GM21619 (cell line): ENCODE data around the gene IDS.
A peak's percentile ranks its signal among the peaks of the same experiment; 100 is the strongest.
"Not testable (repeated sequence)": the region's sequence is repeated elsewhere in the genome, so short reads cannot be mapped to it uniquely, and the experiment has no call there.

Experiments
- ATAC-seq: cut with Tn5 transposase; IDR thresholded peaks from one replicate; pipeline ENCODE4 v1.9.1; 2021; ENCODE audit not compliant: unreplicated experiment

IDS gene, protein sequence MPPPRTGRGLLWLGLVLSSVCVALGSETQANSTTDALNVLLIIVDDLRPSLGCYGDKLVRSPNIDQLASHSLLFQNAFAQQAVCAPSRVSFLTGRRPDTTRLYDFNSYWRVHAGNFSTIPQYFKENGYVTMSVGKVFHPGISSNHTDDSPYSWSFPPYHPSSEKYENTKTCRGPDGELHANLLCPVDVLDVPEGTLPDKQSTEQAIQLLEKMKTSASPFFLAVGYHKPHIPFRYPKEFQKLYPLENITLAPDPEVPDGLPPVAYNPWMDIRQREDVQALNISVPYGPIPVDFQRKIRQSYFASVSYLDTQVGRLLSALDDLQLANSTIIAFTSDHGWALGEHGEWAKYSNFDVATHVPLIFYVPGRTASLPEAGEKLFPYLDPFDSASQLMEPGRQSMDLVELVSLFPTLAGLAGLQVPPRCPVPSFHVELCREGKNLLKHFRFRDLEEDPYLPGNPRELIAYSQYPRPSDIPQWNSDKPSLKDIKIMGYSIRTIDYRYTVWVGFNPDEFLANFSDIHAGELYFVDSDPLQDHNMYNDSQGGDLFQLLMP

DNA sequence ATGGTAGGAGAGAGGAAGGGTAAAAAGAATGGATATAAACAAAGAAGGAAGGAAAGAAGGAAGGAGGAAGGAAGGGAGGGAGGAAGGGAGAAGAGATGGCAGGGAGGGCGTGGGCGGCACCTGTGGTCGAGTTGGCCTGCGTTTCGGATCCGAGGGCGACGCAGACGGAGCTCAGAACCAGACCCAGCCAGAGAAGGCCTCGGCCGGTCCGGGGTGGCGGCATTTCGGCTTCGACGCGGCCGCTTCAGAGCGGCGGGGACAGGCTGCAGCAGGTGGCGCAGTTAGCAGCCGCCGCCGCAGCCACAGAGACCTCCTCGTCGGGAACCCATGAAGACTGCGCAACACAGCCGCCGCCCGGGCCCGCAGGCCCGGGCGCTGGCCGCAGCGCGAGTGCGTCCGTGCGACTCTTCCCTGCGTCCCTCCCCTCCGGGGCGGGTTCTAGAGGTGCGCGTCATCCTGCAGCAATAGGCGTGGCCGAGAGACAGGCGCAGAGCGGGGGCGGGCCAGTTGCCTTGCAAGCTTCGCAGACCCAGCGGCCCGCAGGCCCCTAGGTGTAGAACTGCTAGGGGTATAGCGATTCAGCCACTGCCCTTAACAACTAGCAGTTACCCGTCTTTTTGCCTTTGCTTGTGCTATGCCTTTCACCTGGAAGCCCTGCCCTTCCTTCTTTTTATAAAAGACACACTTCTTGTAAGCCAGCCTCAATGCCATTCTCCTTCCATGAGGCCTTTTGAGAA is at the start of gene IDS:
TSS of gene IDS (minus strand) at position 392 of the 737 bp plus-strand sequence. CDS start at position 223, 169 bp downstream.
- peak; percentile 73 for ATAC-seq

DNA sequence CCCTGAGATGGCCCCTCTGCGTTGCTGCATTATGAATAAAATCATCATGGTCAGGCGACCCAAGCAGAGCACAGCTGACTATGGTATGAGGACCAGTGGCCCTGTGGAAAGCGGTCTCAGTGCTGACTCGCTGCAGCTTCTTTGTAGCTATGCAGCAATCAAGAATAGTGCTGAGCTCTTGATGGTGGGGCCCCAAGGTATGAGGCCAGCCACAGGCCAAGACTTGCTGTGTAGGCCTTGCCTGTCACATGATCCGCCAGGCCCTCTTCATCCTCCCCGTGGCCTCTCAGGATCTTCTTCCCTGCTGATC is 46.8 kb upstream of the IDS start:
- not testable (repeated sequence) for ATAC-seq

GRCh38 chrX:149551245-149551938 is 46.3 kb upstream of the IDS start:
- ATAC-seq, result not testable (repeated sequence)

- not testable (repeated sequence) for ATAC-seq
Measured at GRCh38 chrX:149550454-149550853, 45.3 kb upstream of the IDS start.

DNA sequence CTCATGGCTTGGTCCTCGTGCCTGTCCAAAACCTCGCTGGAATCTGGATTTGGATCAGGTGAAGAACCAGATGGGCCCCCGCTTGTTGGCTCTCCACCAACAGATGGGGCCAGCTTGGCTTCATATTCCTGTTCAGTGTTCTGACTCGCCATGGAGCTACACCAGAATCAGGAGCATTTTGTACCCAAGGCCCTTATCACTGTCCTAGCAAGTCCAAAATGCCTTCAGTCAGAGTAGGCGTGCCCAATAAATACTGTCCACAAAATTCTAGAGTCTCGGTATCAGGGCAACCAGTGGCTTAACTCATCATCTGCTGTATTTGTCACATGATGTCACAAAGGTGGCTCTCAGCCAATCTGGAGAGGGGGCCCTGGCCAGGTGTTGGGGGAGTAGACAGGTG is 44.6 kb upstream of the IDS start, which contains the start of gene HSFX3:
TSS of gene HSFX3 (minus strand) at position 224 of the 400 bp plus-strand sequence. CDS start at position 152, 72 bp downstream.
- not testable (repeated sequence) for ATAC-seq

DNA sequence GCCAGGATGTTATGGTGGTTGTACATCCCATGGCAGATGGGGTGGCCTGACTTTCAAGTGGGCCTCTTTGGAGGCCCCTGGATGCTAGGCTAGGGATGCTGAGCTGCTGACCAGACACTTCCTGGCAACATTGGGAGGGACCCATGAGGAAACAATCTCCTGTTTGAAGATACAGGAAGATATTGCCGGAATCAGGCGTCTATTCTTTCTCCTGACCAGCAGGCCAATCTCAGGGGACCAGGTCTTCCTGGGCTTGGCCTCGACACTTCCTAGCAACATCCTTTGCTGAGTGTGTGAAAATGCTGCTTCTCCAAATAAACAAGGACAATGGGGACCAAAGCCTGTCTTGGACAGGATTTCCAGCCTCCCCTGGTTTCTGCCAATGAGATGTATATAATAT is 42.7 kb upstream of the IDS start:
- not testable (repeated sequence) for ATAC-seq

- ATAC-seq, result not testable (repeated sequence)
Measured at GRCh38 chrX:149546962-149547361, 41.9 kb upstream of the IDS start.

DNA sequence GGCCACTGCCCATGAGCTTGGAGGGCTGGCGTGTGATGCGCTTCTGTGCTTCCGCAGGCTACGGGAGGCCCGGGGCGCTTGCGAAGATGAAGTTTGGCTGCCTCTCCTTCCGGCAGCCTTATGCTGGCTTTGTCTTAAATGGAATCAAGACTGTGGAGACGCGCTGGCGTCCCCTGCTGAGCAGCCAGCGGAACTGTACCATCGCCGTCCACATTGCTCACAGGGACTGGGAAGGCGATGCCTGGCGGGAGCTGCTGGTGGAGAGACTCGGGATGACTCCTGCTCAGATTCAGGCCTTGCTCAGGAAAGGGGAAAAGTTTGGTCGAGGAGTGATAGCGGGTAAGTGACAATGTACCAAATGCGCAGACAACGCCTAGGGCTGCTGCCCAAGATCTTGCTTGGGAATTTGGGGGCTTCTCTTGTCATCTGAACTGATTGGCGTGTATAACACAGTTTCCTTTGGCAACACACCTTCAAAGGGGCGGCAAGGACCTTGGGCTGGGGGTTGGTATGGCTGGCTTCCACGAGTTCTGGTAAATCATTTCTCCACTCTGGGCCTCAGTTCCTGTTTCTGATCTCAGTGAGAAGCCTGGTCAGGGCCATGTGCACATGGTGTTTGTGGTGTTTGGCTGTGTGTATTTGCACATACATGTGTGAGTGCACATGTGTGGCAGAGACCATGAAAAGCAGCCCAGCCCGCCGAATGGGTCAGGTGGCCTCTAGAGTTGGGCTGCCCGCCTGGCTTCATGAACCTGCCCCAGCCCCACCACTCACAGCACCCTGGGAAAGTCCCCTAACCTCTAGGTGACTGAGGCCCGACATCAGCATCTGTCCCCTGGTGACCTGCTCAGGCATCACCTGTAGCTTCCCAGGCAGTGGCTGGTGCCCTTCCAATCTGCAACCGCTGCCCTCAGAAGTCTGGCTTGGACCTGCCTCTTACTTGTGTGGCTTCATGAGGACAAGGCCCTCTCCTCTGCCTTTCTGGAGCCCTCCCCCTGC is 40.7 kb upstream of the IDS start:
- ATAC-seq, result not testable (repeated sequence)

GRCh38 chrX:149541521-149542047 is 36.5 kb upstream of the IDS start:
- no peak for ATAC-seq

- ATAC-seq, result peak; percentile 75
Measured at GRCh38 chrX:149540621-149541520, 35.8 kb upstream of the IDS start, which contains the start of gene EOLA1. TSS of gene EOLA1 (plus strand) at chrX:149541012. CDS start at chrX:149545631, 4,619 bp downstream.

DNA sequence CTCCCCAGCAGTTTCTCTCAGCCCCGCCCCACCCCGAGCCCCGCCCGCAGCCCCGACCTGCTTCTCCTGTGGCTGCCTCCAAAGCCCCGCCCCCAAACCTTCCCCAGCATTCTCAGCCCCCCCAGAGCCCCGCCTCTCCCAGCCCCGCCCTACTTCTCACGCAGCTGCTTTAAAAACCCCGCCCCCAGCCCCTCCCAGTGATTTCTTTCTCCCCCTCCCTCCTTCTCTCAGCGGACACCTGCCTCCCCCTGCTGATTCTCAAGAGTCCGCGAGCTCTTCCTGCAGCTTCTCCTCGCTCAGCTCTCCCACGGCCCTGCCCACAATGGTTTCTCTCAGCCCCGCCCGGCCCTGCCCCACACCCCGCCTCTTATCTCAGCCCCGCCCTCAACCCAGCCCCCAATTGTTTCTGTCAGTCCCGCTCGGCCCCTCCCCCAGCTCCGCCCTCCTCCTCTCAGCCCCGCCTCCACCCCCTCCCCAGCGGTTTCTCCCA is 35.1 kb upstream of the IDS start:
- ATAC-seq, result peak; percentile 8

GRCh38 chrX:149539283-149540130 is 34.4 kb upstream of the IDS start:
- ATAC-seq, result peak; percentile 34

- ATAC-seq, result not testable (repeated sequence)
Measured at GRCh38 chrX:149537474-149537873, 32.4 kb upstream of the IDS start.

- ATAC-seq, result not testable (repeated sequence)
Measured at GRCh38 chrX:149534926-149535602, 30.0 kb upstream of the IDS start.

DNA sequence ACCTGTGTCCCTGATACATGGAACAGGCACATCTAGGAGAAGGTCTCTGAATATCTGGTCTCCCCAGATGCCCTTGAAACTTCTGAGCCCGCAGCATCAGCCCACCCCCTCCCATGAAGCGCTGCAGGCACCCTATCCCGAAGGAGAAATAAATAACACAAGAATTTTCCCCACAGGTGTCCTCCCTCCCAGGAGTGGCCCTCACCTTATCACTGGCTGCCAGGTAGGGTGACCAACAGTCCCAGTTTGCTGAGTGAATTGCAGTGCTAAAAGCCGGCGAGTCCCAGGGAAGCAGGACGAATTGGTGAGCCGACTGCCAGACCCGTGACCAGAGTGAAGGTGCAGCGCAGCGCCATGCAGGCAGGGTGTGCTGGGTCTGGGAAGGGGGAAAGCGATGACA is 28.9 kb upstream of the IDS start:
- not testable (repeated sequence) for ATAC-seq

DNA sequence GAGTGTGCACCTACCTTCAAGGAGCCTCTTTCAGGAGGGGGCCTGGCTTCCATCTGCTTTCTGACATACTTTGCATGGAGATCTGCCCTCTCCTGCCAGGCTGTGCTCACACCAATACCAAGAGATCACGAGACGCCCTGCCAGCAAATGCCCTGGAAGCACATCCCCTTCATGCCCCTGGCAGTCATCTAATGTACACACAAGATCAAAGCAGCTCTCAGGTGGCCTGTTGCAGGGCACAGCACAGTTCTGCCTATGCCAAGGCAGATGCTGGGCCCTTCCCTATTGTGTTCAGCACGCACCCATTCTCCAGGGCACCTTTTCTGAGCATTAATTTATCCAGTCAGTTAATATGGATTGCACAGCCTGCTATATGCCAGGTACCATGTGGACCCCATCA is 27.8 kb upstream of the IDS start:
- not testable (repeated sequence) for ATAC-seq

GRCh38 chrX:149531599-149531998 is 26.5 kb upstream of the IDS start:
- peak; percentile 73 for ATAC-seq
